T-helper 2 cell treated with Interferon-gamma antibody and Interleukin-4, amounts not matched to agents 100 ng/mL and 5 ng/mL, for 36 hours (primary cell): Measurements from ENCODE around the gene MRM1. TPM values are rescaled to one million over a fixed set of nuclear protein-coding genes. Genes with fewer than 3 reads are reported as not detected.

Source experiments
- intact Hi-C: fragments of 100-400 bp; cut with micrococcal nuclease; formaldehyde crosslinking; loops from one replicate; pipeline ENCODE4 v1.15.1; 2023
- total RNA-seq: library from RNA; stranded (reverse); gene quantifications from 2 replicates; pipeline ENCODE4 v1.2.3, GENCODE V29; 2022

MRM1 gene, protein sequence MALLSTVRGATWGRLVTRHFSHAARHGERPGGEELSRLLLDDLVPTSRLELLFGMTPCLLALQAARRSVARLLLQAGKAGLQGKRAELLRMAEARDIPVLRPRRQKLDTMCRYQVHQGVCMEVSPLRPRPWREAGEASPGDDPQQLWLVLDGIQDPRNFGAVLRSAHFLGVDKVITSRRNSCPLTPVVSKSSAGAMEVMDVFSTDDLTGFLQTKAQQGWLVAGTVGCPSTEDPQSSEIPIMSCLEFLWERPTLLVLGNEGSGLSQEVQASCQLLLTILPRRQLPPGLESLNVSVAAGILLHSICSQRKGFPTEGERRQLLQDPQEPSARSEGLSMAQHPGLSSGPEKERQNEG
- total RNA-seq: 13.6 and 14.3 TPM in 2 replicates

DNA sequence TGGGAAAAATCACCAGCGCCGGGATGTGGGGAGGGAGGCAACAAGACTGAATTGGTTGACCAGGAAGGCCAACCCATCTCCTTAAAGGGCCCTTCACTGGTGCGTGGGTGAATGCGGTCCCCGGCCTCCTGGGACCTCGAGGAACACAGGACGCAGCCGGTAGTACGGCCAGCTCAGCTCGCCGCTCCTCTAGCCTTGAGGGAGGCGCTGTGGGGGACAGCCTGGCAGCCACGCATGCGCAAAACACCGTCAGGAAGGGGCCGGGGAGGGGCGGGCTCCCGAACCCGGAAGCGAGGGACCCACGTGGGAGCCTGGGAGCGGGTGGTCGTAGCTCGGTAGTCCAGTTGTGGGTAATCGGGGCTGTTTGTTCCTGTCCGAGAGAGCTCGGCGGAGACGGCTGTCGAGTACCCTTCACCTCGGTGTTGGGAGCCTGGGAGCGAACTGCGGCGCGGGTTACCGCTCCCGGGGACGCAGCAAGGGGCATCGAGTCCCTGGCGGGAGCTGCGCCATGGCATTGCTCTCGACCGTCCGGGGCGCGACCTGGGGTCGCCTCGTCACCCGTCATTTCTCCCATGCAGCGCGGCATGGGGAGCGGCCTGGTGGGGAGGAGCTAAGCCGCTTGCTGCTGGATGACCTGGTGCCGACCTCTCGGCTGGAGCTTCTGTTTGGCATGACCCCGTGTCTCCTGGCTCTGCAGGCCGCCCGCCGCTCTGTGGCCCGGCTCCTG is at the start of gene MRM1:
MRM1 (plus strand) TSS at position 281 of the 727 bp plus-strand sequence; CDS start at position 509, 228 bp downstream.
- intact Hi-C loops: loop anchor here (2.0 to 10.0 kb wide), 3 partner anchors 57 to 343 kb away; partner anchors contain the start of genes AATF, GGNBP2, MYO19 and PIGW

GRCh38 chr17:36553459-36553858 is 47.9 kb upstream of the MRM1 start:
- intact Hi-C loops: no loop called here

- intact Hi-C loops: no loop called here
Measured at GRCh38 chr17:36566081-36566480, 35.3 kb upstream of the MRM1 start.

DNA sequence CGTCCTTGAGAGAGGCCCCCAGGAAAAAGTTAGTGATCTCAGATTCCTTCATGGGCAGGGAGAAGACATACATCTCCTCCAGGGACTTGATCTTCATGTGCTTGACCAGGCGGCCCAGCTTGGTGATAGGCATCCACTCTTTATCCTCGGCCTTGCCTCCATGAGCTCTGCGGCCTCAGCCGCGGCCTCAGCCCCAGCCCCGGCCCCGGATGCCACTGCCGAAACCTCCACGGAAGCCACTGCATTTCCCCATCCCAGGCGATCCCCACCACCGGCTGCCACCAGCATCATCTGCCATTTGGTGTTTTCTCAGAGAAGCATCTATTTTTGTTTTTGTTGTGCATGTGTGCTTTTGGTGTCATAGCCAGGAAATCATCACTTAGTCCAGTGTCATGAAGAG is 26.4 kb upstream of the MRM1 start:
- intact Hi-C loops: no loop called here

DNA sequence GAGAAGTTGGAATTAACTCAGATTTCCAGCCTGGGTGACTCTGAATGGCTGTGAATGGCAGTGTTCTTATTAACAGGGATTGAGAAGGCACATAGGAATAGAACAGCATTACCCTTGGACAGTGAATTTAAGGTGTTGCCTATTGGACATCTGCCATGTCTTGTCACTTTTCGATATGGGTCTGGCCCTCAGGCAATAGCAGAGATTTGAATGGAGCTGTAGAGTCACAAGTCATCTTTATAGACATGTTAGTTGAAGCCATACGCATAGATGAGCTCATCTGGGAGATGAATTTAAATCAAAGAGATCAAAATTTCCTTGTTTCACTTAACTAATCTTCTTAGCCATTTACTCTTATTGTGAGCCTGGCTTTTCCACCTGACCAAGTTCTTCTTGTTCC is 24.6 kb upstream of the MRM1 start:
- intact Hi-C loops: no loop called here

GRCh38 chr17:36578671-36579070 is 22.7 kb upstream of the MRM1 start:
- intact Hi-C loops: no loop called here

DNA sequence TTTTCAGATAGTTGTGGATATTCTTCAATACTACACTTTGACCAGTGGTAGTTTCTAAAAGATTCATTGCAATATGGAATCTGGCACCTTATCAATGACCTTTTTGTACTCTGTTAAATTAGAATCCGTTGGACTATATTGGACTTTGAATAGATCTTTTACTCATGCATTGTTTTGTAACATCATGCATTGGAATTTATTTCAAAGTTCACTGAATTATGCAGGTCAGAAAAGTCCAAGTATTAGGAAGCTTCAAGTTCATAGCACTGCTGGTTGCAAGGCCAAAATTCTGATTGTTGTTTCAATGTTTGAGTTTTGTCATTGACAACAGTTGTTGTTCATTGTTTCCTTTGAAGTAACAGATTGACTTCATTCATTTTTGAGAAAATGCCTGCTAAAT is 17.6 kb upstream of the MRM1 start:
- intact Hi-C loops: no loop called here

DNA sequence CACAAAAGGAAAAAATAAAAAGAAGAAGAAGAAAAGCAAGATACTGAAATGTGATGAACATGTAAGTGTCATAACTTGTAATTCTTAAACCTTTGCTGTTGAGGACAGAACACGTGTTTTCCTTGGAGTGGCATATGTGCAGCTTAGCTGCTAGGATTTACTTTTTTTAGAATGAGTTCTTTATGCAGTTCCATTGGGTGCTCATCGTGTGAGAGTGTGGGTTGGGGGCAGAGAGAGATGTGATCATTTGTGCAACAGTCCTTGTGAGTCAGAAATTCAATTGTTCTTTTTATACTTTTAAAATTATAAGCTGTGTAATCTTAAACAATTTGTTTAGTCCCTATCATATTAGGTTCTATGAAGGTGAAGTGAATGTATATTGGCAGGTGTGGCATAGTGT is 15.2 kb upstream of the MRM1 start:
- intact Hi-C loops: no loop called here

GRCh38 chr17:36590082-36590481 is 11.3 kb upstream of the MRM1 start:
- intact Hi-C loops: loop anchor here (2.0 kb wide), 1 partner anchor 45 kb away; the partner anchor contains the start of gene GGNBP2

DNA sequence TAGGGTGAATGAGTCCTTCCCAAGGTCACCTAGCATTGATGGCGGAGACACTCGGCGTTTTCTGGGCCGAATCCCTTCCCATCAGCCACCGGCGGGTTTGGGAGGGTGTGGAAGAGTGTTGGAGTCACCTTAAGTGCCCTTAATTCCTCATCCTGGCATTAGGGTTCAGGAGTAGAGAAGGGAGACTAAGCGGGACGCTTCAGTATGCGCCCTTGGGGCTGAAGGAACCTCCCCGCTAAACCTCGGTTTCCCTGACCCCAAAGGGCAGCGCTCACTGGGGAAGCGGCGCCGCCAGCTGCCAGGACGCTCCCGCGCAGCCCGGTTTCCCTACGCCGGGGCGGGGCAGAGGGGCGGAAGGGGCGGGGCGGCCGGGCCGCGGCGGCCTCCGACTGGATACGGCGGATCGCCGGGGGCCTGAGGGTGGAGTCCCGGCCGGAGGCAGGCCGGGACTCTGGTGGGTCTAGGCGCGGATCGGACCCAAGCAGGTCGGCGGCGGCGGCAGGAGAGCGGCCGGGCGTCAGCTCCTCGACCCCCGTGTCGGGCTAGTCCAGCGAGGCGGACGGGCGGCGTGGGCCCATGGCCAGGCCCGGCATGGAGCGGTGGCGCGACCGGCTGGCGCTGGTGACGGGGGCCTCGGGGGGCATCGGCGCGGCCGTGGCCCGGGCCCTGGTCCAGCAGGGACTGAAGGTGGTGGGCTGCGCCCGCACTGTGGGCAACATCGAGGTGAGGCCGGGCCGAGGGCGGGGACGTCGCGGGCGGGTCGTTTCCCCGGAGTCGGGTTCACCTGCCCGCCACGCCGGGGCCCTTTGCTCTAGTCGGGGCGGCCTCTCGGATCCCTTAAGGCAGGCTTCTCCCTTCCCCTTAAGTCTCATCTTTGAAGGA is 9.7 kb upstream of the MRM1 start, which contains the start of gene DHRS11:
DHRS11 (plus strand) TSS at position 446 of the 882 bp plus-strand sequence; CDS start at position 577, 131 bp downstream.
- intact Hi-C loops: loop anchor here (2.0 kb wide), 1 partner anchor 47 kb away; the partner anchor contains the start of gene GGNBP2

- intact Hi-C loops: no loop called here
Measured at GRCh38 chr17:36592316-36592715, 9.1 kb upstream of the MRM1 start.

DNA sequence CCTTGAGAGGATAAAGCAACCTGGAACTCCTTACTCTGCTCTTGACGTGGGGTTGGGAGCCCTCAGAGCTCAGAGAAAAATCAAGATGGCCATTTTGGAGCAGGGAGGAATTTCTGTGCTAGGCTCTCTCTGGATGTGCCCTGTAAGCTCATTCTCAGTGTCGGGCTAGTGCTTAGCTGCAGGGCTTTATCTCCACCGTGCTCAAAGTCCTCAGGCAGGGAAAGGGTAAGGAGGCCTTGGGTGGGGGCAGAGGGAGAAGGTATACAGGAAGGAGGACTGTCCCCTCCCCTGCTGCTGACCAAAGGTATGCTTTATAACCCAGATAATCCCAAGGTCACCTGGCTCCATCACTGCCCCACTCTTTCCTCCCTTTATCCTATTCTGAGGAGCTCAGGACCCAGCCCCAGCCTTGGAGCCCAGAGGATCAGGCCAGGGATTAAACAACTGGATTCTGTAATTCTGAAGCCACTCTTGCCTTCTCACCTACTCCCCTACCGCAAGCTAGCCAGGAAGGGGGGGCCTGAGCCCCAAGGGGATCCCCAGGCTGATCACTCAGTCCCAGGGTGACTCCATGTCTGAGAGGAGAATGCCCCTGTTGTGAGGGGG is 8.6 kb upstream of the MRM1 start:
- intact Hi-C loops: no loop called here

- intact Hi-C loops: no loop called here
Measured at GRCh38 chr17:36593656-36594316, 7.6 kb upstream of the MRM1 start.

DNA sequence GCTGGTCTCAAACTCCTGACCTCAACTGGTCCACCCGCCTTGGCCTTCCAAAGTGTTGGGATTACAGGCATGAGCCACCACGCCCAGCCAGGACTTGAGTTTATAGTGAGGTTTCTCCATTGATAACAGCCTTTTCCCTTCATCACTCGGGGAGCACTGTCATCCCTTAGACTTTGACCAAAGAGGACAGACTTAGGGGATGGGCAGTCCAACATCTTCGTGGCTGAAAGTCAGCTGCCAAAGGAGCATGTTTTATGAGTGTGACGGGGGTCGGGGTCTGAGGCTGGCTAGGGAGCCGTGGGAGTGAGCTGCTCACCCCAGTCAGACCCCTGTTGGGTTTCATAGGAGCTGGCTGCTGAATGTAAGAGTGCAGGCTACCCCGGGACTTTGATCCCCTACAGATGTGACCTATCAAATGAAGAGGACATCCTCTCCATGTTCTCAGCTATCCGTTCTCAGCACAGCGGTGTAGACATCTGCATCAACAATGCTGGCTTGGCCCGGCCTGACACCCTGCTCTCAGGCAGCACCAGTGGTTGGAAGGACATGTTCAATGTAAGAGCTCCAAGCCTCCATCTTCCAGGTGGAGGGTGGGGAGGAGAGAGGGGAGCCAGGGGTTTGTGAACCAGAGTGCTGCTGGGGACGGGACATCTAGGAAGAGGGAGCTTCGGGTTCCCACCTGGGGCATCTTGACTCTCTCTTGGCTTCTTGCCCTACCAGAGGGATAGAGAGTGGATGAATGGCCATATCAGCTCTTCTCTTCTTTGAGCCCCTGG is 6.6 kb upstream of the MRM1 start:
- intact Hi-C loops: no loop called here

GRCh38 chr17:36597226-36597625 is 4.2 kb upstream of the MRM1 start:
- intact Hi-C loops: no loop called here

GRCh38 chr17:36597866-36598777 is 3.3 kb upstream of the MRM1 start:
- intact Hi-C loops: no loop called here

DNA sequence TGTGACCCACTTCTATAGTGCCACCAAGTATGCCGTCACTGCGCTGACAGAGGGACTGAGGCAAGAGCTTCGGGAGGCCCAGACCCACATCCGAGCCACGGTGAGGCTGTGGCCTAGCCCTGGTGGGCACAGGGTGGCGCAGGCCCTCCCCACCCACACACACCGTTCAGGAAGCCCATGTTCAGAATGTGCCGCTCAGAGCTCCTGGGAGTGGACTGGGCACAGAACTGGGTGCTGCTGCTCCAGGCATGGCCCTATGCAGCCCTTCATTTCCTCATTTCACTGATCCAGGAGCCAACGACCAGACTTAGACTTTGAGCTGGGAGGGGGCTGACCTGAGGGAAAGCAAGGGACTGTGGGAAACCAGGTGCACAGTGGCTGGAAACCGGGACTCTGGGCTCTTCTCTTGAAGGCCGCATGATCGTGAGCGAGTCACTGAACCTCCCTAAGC is 2.4 kb upstream of the MRM1 start:
- intact Hi-C loops: no loop called here

DNA sequence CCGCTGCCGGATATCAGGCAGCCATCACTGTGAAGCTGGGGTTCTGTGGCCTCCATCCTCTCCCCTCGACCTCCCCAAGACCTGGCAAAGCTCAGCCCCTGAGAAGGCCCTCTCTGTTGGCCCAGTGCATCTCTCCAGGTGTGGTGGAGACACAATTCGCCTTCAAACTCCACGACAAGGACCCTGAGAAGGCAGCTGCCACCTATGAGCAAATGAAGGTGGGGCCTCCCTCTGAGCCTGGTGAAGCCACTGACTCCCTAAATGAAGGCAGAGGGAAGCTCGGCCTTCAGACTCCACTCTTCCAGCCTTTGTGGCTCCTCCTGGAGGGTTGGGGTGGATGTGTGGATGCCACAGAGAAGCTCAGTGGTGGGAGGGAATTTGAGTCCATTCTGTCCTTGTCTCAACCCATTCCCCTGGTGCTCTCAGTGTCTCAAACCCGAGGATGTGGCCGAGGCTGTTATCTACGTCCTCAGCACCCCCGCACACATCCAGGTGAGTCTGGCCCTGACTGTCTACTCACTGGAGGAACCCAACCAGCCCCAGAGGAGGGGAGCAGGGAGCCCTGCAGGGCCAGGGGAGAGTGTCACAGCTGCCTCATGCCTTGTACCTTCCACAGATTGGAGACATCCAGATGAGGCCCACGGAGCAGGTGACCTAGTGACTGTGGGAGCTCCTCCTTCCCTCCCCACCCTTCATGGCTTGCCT is 1.7 kb upstream of the MRM1 start:
- intact Hi-C loops: loop anchor here (2.0 to 10.0 kb wide), 2 partner anchors 55 to 345 kb away; partner anchors contain the start of genes AATF and GGNBP2
